Activated CD8-positive, alpha-beta memory T cell treated with anti-CD3 and anti-CD28 coated beads, Interleukin-2, amount 50 U/mL, for 24 hours (primary cell): ENCODE data around the gene ACKR2.
A peak's percentile ranks its signal among the peaks of the same experiment; 100 is the strongest.
"Not testable (repeated sequence)": the region's sequence is repeated elsewhere in the genome, so short reads cannot be mapped to it uniquely, and the experiment has no call there.

Experiments
- DNase-seq: peaks from one replicate; pipeline ENCODE4 v3.0.0-alpha.2; 2020; ENCODE audit errors: extremely low read depth

Gene ACKR2

DNA sequence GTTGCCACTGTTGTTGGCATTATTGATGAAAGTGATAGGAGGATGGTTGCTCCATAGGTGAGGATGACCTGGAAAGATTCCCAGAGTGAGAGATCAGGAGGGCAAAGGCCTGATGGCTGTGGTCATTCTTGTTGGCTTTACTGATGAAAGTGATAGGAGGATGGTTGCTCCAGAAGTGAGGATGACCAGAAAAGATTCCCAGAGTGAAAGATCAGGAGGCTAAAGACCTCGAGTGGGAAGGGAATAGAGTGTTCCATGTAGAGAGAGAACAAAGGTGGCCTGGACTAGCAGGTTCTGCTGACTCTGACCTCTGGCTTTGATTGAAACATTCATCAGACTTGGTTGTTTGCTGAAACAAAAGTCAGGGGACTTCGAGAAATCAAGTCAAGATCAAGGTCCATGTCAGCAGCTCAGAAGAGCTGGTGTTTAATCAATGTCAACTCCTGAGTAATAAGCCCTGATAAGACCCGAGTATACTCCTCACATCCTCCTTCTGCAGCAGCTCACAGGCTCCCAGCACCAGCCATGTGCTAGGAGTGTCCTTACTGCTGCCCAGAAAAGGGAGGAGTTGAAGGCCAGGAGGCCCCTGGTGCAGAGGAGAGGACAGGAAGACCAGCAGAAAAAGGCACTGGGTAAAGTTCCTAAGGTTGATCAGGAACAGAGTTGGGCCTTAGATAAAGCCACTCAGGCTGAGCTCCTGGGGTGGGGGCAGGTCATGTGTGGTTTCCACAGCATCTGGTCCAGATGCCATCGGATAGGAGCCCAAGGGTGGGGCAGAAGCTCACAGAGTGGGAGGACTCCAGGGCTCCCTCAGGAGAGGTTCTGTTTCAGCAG, 46.5 kb downstream of the ACKR2 start:
- no peak for DNase-seq

DNA sequence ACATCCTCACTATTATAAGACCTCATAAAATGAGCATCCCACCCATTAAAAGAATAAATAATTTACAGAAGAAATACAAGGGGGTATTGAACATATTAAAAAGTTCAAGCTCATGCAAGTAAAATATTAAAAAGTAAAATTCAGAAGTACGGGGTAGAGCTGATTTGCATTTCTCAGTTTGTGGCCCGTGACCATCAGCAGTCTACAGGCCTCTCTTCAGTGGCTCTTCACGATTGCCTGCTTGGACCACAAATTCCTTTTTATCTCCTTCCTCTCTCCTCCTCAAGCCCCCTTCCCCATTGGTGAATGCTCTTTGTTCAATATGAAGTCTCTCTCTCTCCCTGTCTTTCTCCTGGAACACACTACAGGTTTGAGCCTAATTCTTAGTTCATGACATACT, 47.3 kb downstream of the ACKR2 start:
- DNase-seq: no peak

DNA sequence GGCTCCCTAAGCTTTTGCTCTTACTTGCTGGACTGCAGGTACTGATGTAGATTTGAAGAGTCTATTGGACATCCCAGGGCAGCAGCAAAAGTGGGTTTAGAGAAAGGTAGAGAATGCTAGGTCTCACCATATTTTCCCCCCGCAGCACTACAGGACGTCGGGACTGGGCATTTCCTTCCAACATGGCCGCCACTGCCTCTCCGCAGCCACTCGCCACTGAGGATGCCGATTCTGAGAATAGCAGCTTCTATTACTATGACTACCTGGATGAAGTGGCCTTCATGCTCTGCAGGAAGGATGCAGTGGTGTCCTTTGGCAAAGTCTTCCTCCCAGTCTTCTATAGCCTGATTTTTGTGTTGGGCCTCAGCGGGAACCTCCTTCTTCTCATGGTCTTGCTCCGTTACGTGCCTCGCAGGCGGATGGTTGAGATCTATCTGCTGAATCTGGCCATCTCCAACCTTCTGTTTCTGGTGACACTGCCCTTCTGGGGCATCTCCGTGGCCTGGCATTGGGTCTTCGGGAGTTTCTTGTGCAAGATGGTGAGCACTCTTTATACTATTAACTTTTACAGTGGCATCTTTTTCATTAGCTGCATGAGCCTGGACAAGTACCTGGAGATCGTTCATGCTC, 55.2 kb downstream of the ACKR2 start:
- DNase-seq: no peak

DNA sequence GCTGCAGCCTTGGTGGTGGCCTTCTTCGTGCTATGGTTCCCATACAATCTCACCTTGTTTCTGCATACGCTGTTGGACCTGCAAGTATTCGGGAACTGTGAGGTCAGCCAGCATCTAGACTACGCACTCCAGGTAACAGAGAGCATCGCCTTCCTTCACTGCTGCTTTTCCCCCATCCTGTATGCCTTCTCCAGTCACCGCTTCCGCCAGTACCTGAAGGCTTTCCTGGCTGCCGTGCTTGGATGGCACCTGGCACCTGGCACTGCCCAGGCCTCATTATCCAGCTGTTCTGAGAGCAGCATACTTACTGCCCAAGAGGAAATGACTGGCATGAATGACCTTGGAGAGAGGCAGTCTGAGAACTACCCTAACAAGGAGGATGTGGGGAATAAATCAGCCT, 56.0 kb downstream of the ACKR2 start:
- DNase-seq: no peak

DNA sequence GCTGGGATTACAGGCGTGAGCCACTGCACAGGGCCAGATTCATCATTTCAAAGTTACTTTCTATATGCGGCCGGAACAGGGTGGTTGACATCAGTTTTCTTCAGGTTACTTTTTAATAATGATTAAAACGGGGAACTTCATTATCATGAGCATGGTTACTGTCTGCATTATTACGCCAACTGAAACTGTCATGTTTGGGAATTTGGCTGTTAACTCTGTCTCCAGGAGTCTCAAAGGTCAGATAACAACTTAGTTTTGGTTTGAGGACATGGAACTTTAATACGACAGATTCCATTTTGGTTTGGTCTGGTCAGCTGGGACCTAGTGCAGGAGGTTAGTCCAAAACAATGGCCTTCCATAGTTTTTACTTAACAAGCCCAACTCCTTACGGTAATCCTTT, 57.9 kb downstream of the ACKR2 start:
- DNase-seq: no peak

DNA sequence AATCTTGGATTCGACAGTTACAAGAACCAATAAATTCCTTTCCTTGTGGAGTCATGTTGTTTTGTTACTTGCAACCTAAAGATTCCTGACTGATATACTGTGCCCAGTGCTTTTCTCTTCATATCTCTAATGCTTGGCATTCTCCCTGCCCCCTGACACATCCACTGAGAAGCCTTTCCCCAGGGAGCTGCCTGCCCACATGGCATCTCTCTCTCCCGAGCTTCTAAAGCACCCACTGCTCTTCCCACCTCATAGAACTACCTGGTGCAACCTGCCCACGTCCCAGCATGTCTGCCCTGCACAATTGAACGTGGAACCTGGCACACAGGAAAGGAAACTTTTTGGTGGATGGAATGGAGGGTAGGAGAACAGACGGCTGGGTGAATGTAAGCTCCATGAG, 59.6 kb downstream of the ACKR2 start:
- DNase-seq: no peak

DNA sequence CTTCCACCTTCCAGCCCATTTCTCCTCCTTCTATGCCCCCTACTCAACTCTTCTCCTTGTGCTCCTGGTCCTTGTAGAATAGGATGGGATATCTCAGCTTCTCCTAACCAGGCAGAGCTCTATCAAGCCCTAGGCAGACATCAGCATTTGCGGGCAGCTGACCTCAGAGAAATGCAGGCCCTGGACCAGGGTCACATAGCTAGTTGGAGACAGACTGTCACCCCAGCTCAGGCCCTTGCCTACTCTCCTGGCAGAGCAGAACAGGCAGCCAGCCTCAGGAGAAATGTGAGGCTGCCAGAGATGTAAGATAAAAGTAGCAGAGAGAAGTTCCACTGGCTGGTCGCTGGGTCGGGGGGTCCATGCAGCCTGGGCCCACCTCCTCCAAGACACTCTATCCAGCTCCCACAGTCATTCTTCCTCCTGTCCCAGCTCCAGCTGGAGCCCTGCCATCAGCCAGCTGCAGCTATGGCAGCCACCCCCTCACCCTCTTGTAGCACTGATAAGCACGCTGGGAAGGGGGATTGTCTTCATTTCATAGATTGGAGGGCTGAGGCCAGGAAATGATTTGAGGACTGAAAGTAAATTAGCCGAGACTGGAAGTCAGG, 62.4 kb downstream of the ACKR2 start:
- DNase-seq: no peak

DNA sequence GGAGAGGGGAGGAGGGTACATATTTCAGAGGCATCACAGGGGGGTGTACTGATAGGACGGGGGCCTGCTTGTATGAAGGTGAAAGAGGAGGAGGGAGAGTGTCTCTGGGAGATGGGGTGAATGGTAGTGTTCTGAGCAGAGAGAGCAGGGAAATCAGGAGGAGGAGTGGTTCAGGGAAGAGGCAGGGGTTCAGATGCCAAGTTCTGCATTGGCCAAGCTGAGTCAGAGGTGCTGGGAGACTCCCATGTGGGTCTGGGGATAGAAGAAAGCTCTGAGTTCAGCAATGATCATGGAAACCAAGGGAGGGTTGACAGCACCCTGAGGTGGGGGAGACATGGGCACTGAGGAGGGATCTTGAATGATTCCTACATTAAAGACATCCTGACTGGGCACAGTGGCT, 63.5 kb downstream of the ACKR2 start:
- no peak for DNase-seq

DNA sequence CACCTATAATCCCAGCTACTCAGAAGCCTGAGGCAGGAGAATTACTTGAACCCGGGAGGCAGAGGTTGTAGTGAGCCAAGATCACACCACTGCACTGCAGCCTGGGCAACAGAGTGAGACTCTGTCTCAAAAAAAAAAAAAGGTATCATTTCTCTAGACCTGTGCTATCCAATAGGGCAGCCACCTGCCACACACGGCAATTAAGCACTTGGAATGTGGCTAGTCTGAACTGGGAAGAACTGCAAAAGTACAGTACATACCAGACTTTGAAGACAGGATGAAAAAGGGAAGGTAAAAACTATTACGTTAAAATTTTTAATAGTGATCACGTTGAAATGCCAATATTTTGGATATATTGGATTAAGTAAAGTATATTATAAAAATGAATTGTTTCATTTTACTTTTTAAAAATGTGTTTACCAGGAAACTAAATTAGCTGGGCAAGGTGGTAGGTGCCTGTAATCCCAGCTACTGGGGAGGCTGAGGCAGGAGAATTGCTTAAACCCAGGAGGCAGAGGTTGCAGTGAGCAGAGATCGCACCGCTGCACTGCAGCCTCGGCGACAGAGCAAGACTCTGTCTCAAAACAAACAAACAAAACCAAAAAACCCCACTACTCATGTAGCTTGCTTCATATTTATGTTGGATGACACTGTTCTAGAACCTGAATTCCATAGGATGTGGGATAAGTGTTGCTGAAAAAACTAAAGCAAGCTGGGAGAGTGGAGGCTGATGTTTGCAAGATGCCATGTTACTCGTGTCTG, 64.2 kb downstream of the ACKR2 start:
- DNase-seq: no peak

DNA sequence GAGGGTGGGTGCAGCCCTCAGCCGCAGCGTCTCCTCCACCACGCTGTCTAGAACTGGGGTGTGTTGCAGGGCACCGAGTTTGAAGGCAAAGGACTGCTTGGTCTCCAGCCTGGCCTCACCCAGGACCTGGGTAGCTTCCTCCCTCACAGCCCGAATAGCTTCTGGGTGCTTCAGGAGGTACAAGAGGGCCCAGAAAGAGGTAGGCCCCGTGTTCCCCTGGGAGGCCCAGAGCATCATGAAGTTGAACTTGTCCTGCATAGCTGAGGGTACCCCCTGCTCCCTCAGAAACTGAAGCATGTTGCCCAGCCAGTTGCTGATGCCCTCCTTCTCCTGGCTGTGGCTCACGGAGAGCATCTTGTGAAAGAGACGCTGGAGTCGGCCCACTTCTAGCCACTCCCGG, 65.5 kb downstream of the ACKR2 start:
- no peak for DNase-seq

DNA sequence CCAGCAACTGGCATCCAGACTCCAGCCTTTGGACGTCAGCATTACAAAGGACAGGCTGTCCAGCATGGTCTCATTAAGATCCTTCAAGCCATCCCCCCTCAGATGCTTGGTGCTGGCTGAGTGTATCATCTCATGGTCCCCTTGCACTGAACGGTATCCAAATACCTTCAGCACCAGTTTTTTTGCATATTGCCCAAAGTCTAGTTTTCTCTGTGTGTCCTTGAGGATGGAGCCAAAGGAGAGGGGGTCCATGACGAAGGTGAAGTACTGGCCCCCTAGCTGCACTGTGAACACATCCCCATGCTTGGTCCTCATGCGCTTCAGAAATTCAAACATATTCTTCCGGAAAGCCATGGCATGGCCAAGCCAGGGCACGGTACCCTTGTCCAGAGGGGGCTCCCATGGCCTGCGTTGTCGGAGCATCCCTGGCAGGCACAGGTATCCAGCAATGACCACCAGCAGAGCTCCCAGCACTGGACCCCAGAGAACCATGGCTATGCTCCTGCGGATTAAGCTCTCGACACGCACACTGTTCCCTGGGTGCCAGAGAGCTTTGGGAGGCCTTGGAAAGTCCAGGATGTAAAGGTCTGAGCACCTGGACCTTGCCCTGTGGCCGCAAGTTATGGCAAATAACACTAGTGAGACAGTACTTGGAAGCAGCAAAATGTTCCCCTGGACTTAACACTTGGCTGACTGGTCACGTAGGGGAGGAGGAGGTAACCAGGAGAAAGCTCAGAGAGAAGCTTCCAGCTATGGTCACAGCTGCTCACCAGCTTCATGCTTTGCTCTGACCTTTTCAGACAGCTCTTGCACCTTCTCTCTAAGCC, 66.3 kb downstream of the ACKR2 start, which contains the start of gene CYP8B1:
Gene CYP8B1 (minus strand): TSS at position 555 of the 827 bp plus-strand sequence. CDS start 63 bp downstream, at position 492.
- DNase-seq: no peak

DNA sequence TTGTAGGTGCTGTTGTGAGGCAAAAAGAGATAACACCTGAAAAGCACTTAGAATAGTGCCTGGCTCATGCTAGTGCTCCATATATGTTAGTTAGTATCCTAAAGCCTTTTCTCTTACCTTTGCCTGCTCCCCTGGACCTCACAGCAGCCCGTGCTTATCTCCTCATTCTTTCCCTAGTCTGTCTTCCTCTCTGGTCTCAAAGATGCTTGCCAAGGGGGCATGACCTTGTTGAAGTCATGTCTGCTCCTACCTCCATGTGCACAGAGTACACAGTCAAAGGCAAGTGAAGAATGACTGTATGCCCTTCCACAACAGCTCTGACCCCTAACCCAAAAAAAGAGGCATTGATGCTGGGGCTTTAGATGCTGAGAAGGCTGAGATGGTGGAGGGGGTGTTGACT, 67.2 kb downstream of the ACKR2 start:
- no peak for DNase-seq

DNA sequence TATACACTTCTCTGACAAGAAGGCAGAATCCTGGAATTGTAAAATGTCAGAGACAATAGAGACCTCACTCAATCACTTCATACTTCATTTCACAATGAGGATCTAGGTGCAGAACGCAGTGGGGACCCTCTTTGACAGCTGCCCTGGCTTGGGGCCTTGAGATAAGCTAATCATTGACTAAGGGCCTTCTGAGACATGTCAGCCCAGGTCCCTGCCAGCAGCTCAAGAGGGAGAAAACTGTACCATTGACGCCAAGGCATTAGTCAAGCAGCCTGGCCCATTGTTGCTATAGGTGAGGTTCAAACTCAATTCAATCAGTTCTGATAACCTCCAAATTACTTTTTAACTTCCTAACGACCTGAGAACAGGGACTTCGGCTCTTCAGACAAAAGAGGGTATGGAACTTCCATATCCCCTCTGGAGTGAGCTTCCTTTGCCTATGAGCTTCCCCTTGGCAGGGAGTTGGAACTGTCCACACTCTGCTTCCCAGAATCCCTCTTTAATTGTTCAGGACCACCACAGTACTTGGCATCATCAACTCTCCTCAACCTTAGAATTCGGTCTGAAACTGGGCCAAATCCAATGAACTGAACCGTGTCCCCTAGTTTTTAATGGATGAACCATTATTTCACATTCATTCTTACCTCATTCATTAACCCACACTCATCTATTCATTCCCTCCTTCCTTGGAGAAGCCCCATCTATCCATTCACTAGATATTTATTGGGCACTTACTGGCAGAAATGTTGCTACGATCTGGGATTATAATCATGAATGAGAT, 67.9 kb downstream of the ACKR2 start:
- DNase-seq: no peak

DNA sequence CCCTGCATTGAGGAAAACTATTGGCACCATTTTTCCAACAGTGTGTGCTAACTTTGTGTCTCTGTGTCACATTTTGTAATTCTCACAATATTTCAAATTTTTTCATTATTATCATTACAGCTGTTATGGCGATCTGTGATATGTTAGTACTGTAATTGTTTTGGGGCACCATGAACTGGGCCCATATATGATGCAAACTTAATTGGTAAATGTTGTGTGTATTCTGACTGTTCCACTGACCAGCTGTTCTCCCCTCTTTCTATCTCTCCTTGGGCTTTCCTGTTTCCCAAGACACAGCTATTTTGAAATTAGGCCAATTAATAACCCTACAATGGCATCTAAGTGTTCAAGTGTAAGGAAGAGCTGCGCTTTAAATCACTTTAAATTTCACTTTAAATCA, 68.6 kb downstream of the ACKR2 start:
- DNase-seq: no peak

DNA sequence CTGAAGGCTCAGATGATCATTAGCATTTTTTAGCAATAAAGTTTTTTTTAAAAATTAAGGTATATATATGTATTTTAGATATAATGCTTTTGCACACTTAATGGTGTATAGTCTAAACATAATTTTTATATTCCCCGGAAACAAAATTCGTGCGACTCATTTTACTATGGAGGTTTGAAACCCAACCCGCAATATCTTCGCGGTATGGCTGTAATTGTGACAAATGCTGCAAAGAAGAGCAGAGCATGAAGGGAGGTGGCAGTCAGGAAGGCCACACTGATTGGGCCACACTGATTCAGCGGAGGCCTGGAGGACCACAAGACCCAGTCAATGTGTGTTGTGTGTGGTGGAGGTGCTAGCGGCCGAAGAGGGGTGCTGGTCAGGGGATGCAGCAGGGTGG, 70.9 kb downstream of the ACKR2 start:
- DNase-seq: no peak

DNA sequence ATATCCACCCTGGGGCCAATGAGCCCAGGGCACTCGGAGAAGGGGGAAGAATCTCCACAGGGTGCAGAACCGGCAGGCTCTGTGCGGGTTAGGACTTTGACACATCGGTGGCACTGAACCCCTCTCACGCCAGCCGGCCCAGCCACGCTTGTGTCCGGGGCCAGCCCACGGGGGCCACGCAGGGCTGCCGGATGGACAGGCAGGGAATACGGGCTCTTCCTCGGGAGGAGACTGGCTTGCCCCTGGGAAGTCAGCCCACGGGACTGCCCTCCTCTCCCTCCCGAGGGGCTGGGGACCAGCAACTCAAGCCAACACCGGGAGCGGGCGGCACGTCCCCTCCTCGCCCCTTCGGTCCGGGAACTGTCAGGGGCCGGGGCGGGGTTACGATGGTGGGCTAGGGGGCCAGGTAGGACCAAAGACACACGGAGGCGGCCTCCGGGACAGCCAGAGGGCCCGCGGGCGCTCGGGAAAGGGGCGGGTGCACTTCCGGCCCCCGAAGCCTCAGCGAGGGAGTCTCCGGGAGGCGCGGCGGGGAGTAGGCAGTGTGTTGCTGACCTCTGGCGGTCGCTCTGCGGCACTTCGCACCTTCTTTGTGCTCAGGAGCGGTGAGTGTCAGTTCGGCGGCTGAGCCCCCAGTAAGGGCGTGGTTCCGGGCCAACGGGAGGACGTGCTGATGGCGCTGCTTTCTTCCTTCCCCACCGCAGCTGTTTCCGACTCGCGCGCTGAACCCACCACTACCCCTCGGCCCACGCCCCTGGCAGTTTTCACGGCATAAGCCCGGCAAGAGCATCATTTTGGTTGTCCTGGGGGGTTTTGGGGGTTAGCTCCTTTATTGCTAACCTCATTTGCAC, 71.6 kb downstream of the ACKR2 start:
- DNase-seq: peak; percentile 70

DNA sequence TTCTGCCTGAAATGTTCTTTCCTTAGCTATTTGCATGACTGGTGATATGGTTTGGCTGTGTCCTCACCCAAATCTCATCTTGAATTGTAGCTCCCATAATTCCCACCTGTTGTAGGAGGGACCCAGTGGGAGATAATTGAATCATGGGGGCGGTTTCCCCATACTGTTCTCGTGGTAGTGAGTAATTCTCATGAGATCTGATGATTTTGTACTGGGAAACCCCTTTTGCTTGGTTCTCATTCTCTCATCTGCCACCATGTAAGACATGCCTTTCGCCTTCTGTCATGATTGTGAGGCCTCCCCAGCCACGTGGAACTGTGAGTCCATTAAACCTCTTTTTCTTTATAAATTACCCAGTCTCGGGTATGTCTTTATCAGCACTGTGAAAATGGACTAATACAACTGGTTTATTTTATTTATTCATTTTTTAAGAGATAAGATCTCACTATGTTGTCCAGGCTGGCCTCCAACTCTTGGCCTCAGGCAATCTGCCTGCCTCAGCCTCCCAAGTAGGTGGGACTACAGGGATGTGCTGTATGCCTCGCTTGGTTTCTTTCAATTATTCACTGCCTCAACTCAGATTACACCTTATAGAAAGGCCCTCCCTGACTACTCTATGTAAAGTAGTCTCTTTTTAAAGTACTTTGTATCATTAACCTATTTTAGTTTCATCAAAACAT, 74.1 kb downstream of the ACKR2 start:
- DNase-seq: not testable (repeated sequence)

DNA sequence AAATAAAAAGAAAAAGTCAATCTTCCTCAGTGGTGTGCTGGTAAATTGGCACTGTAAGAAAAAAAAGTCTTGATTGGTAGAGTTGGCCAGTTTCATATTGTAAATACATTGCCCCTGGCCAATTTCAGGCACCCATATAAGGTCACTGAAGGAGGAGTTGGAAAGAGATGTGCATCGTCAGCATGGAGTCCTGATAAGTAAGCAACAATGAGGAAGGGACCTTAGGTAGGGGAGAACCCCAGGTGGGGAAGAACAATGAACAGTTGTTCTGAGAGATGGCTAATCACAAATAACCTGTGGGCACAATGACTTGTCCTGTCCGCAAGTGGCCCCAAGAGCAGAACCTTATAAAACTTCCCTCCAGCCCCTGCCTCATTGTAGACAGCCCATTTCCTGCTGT, 75.1 kb downstream of the ACKR2 start:
- DNase-seq: no peak

DNA sequence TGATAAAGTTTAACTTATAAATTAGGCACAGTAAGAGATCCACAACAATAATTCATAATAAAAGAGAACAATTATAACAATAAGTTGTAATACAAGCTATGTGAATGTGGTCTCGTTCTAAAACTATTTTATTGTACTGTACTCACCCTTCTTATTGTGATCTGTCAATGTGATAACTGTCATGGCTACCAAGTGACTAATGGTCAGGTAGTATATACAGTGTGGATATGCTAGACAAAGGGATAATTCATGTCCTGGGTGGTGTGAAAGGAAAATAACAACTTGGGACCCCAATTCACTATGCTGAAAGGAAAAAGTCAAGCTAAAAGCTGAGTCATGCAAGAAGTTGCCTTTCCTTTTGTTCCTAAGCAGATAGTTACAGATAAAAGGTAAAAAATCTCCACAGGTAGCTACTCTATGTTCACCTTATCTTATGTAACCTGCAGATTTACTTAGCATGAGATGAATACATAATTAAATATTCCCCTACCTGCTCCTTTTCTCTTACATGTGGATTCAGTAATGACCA, 77.1 kb downstream of the ACKR2 start:
- no peak for DNase-seq
